Lung (tissue), 12 donors: ENCODE results near the gene OSMR. TPM values are rescaled to one million over a fixed set of nuclear protein-coding genes. Genes with fewer than 3 reads are reported as not detected.

Experiments
- ATAC-seq: fragments of 200-7000 bp; cut with Tn5 transposase; one replicate; pipeline ENCODE4 v1.9.1; 2020; ENCODE audit warnings: moderate number of reproducible peaks; ENCODE audit not compliant: insufficient read depth, low FRiP score
- DNase-seq, 3 donors: peaks; one replicate each; pipeline ENCODE4 v3.0.0-alpha.2; 2013 to 2017
- H3K27ac ChIP-seq, 2 donors: one replicate each; pipeline ENCODE4 v1.5.1; 2013; ENCODE audit warnings: mild to moderate bottlenecking in 2 of 2, moderate library complexity in 2 of 2, control low read depth in 1 of 2, inconsistent platforms in 1 of 2, low read depth in 1 of 2, low read length in 1 of 2
- H3K27me3 ChIP-seq, 3 donors: one replicate each; pipeline ENCODE4 v1.5.1; 2013; ENCODE audit warnings: low read length in 2 of 3; ENCODE audit not compliant: control insufficient read depth in 3 of 3, insufficient read depth in 3 of 3
- H3K36me3 ChIP-seq, 4 donors: one replicate each; pipeline ENCODE4 v1.5.1; 2013; ENCODE audit warnings: low read length in 4 of 4, mild to moderate bottlenecking in 1 of 4, moderate library complexity in 1 of 4; ENCODE audit not compliant: control insufficient read depth in 4 of 4, insufficient read depth in 4 of 4
- H3K4me1 ChIP-seq, 5 donors: one replicate each; pipeline ENCODE4 v1.5.1; 2013; ENCODE audit warnings: low read length in 5 of 5, mild to moderate bottlenecking in 2 of 5, moderate library complexity in 1 of 5; ENCODE audit not compliant: control insufficient read depth in 5 of 5, insufficient read depth in 5 of 5
- H3K4me3 ChIP-seq: one replicate; pipeline ENCODE4 v1.5.1; 2013; ENCODE audit warnings: mild to moderate bottlenecking, control low read depth, moderate library complexity
- H3K9ac ChIP-seq, 2 donors: one replicate each; pipeline ENCODE4 v1.5.1; 2013; ENCODE audit warnings: low read length in 2 of 2, control low read depth in 1 of 2; ENCODE audit not compliant: insufficient read depth in 1 of 2
- H3K9me3 ChIP-seq, 4 donors: one replicate each; pipeline ENCODE4 v1.5.1; 2013; ENCODE audit warnings: low read length in 3 of 4, mild to moderate bottlenecking in 1 of 4, moderate library complexity in 1 of 4; ENCODE audit not compliant: control insufficient read depth in 4 of 4, insufficient read depth in 3 of 4
- WGBS, 2 donors: extraction: QIAGEN DNeasy Blood & Tissue Kit; methylation state at CpG; one replicate each; pipeline ENCODE4 v1.1.7; 2013; 5-methylcytosine and 5-hydroxymethylcytosine counted together
- polyA plus RNA-seq, 2 donors: library from polyadenylated mRNA; stranded (reverse); fragments of 200-250 nt; gene quantifications; one replicate each; pipeline ENCODE4 v1.2.1, GENCODE V29; 2013
- total RNA-seq, 2 donors: library from RNA; depleted of rRNA in 1 of 2; stranded (reverse); fragments of >200 nt in 1 of 2; gene quantifications; one replicate each; pipeline ENCODE4 v1.2.1, GENCODE V29; 2014 to 2021
- TF ChIP-seq, protein P1 (sequence below): IDR thresholded peaks from 2 replicates; pipeline ENCODE4 v1.5.1; 2012; ENCODE audit warnings: mild to moderate bottlenecking; ENCODE audit errors: control extremely low read depth, extremely low read depth
- donor health status: control.
- donor health status: control.
- donor health status: Bipolar disorder and iron deficiency.
- donor health status: healthy.
- donor health status: DM: yes; HTN: yes; CAD: no.

OSMR gene
- total and polyA plus RNA-seq, 4 donors = 15.4 to 72.8 (median 57.4) TPM

- Histone ChIP-seq H3K9ac (no peak overlapping the region), H3K27ac (no peak overlapping the region), H3K27me3 (no peaks in the 10 kb centered on the region), H3K4me3 (no peak overlapping the region), H3K36me3 (no peaks in the 10 kb centered on the region), H3K9me3 (no peaks in the 10 kb centered on the region), H3K4me1 (no peaks in the 10 kb centered on the region)
- TF ChIP-seq, protein P1, sequence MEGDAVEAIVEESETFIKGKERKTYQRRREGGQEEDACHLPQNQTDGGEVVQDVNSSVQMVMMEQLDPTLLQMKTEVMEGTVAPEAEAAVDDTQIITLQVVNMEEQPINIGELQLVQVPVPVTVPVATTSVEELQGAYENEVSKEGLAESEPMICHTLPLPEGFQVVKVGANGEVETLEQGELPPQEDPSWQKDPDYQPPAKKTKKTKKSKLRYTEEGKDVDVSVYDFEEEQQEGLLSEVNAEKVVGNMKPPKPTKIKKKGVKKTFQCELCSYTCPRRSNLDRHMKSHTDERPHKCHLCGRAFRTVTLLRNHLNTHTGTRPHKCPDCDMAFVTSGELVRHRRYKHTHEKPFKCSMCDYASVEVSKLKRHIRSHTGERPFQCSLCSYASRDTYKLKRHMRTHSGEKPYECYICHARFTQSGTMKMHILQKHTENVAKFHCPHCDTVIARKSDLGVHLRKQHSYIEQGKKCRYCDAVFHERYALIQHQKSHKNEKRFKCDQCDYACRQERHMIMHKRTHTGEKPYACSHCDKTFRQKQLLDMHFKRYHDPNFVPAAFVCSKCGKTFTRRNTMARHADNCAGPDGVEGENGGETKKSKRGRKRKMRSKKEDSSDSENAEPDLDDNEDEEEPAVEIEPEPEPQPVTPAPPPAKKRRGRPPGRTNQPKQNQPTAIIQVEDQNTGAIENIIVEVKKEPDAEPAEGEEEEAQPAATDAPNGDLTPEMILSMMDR = no peak
- DNase-seq = no peak
- ATAC-seq = no peak
- WGBS, 2 donors = 73 to 74% methylated on average over 2 of the region's 2 CpGs
These were observed 29.5 kb upstream of the OSMR start for GRCh38 chr5:38816083-38817030.

DNA sequence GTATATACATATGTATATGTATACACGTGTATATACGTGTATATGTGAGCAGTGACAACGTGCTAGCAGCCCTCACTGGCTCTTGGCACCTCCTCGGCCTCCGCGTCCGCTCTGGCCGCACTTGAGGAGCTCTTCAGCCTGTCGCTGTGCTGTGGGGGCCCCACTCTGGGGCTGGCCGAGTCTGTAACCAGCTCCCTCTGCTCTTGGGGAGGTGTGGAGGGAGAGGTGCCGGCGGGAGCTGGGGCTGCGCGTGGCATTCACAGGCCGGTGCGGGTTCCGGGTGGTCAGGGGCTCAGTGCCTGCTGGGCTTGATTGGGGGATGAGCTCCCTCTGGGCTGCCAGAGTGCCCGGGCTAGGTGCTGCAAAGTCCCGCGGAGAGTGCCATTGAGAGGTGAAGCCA is 24.1 kb upstream of the OSMR start:
- H3K36me3 ChIP-seq = peaks cover 0 to 10% (median 3%) of the 10 kb centered on the region in 4 donors
- DNase-seq = no peak
- peaks cover 0 to 4% (median 0%) of the 10 kb centered on the region in 5 donors for H3K4me1 ChIP-seq
- no peaks in the 10 kb centered on the region for H3K27me3 ChIP-seq
- WGBS, 2 donors = 97% methylated on average over 20 of the region's 20 CpGs
- TF ChIP-seq, protein P1 = no peak
- no peak overlapping the region for H3K9ac ChIP-seq
- H3K9me3 ChIP-seq = peaks cover 0 to 2% (median 1%) of the 10 kb centered on the region in 4 donors
- H3K4me3 ChIP-seq = no peak overlapping the region
- no peak overlapping the region for H3K27ac ChIP-seq
- ATAC-seq = no peak

- TF ChIP-seq, protein P1 = no peak
- ATAC-seq (no peak), DNase-seq (no peak)
- no peak overlapping the region for H3K9ac ChIP-seq
- H3K4me3 ChIP-seq = no peak overlapping the region
- H3K36me3 ChIP-seq = peaks cover 5 to 13% (median 8%) of the 10 kb centered on the region in 4 donors
- 93 to 95% methylated on average over 4 of the region's 4 CpGs for WGBS, 2 donors
- H3K27ac ChIP-seq = no peak overlapping the region
- peaks cover 0 to 6% (median 1%) of the 10 kb centered on the region in 4 donors for H3K9me3 ChIP-seq
- peaks cover 0 to 4% (median 0%) of the 10 kb centered on the region in 5 donors for H3K4me1 ChIP-seq
- no peaks in the 10 kb centered on the region for H3K27me3 ChIP-seq
These were observed 22.3 kb upstream of the OSMR start for GRCh38 chr5:38823503-38823902.
